Stimulated activated CD4-positive, alpha-beta T cell treated with anti-CD3 and anti-CD28 coated beads, Interleukin-2, amount 100 ng/mL, for 4 hours (primary cell): Measurements from ENCODE around the gene PAPSS2.

Experiments
- DNase-seq: peaks from one replicate; pipeline ENCODE4 v3.0.0-alpha.2; 2020; ENCODE audit warnings: low read depth

Gene PAPSS2

GRCh38 chr10:87671139-87671815 lies 11.6 kb downstream of the PAPSS2 start:
- DNase-seq, result no peak

- DNase-seq, result no peak
Measured at GRCh38 chr10:87672551-87672950, 12.9 kb downstream of the PAPSS2 start.

GRCh38 chr10:87674943-87675342 lies 15.3 kb downstream of the PAPSS2 start:
- no peak for DNase-seq

GRCh38 chr10:87675396-87676376 lies 16.0 kb downstream of the PAPSS2 start:
- DNase-seq, result no peak

- no peak for DNase-seq
Measured at GRCh38 chr10:87677595-87677994, 17.9 kb downstream of the PAPSS2 start.

GRCh38 chr10:87678302-87678701 lies 18.6 kb downstream of the PAPSS2 start:
- DNase-seq, result no peak

- DNase-seq, result no peak
Measured at GRCh38 chr10:87683356-87683755, 23.7 kb downstream of the PAPSS2 start.

GRCh38 chr10:87684001-87684638 lies 24.4 kb downstream of the PAPSS2 start:
- DNase-seq, result no peak

- DNase-seq, result no peak
Measured at GRCh38 chr10:87685832-87686574, 26.3 kb downstream of the PAPSS2 start.

GRCh38 chr10:87691506-87692070 lies 31.9 kb downstream of the PAPSS2 start:
- DNase-seq, result no peak

- DNase-seq, result no peak
Measured at GRCh38 chr10:87692956-87693484, 33.3 kb downstream of the PAPSS2 start.

- DNase-seq, result no peak
Measured at GRCh38 chr10:87694011-87694794, 34.5 kb downstream of the PAPSS2 start.

GRCh38 chr10:87695074-87695473 lies 35.4 kb downstream of the PAPSS2 start:
- no peak for DNase-seq

GRCh38 chr10:87696922-87697745 lies 37.5 kb downstream of the PAPSS2 start:
- no peak for DNase-seq

- no peak for DNase-seq
Measured at GRCh38 chr10:87700031-87700796, 40.5 kb downstream of the PAPSS2 start.

- no peak for DNase-seq
Measured at GRCh38 chr10:87702260-87702972, 42.7 kb downstream of the PAPSS2 start.

- no peak for DNase-seq
Measured at GRCh38 chr10:87702973-87703294, 43.3 kb downstream of the PAPSS2 start.

- no peak for DNase-seq
Measured at GRCh38 chr10:87703771-87704170, 44.1 kb downstream of the PAPSS2 start.
